WTC11 (cell line): Measurements from ENCODE around the gene DNAJC15. TPM values are rescaled to one million over a fixed set of nuclear protein-coding genes. Genes with fewer than 3 reads are reported as not detected.

Experiments used
- ATAC-seq: fragments of 200-7000 bp; cut with Tn5 transposase; 2 replicates; pipeline ENCODE4 v1.10.0; 2021; ENCODE audit warnings: mild to moderate bottlenecking, moderate library complexity
- CTCF ChIA-PET: fragments of 300-600 bp; sonication (Branson Sonifier 250); formaldehyde crosslinking; loops from one replicate; lab custom pipeline; 2021; ENCODE audit warnings: antibody characterized with exemption; lab: Charles Lee
- POLR2A ChIA-PET: fragments of 350-600 bp; sonication (Branson Sonifier 250); formaldehyde crosslinking; loops from one replicate; lab custom pipeline; 2021; ENCODE audit warnings: antibody characterized with exemption; lab: Charles Lee
- DNase-seq: peaks from one replicate; pipeline ENCODE4 v3.0.0; 2021; ENCODE audit warnings: low spot score
- H3K27ac Mint-ChIP-seq: 2 replicates; pipeline ENCODE4 v1.8.0; 2021; ENCODE audit warnings: mixed read lengths
- H3K27me3 Mint-ChIP-seq: 2 replicates; pipeline ENCODE4 v1.8.0; 2021; ENCODE audit warnings: low read depth, mild to moderate bottlenecking, moderate library complexity, mixed read lengths
- H3K36me3 Mint-ChIP-seq: 2 replicates; pipeline ENCODE4 v1.8.0; 2021; ENCODE audit warnings: mixed read lengths
- H3K4me1 Mint-ChIP-seq: 2 replicates; pipeline ENCODE4 v1.8.0; 2022; ENCODE audit warnings: mixed read lengths
- H3K4me3 Mint-ChIP-seq: 2 replicates; pipeline ENCODE4 v1.8.0; 2021; ENCODE audit warnings: mild to moderate bottlenecking, moderate library complexity, mixed read lengths
- H3K9me3 Mint-ChIP-seq: 2 replicates; pipeline ENCODE4 v1.8.0; 2021; ENCODE audit warnings: mixed read lengths
- ATF3 ChIP-seq: sonication (generic); formaldehyde crosslinking; conservative IDR thresholded peaks from 2 replicates; pipeline ENCODE4 v1.8.1; 2022; ENCODE audit warnings: mild to moderate bottlenecking, missing genetic modification reagents
- ATF6 ChIP-seq: sonication (generic); formaldehyde crosslinking; IDR thresholded peaks from 2 replicates; pipeline ENCODE4 v1.8.1; 2023; ENCODE audit warnings: mild to moderate bottlenecking, missing genetic modification reagents
- CREM ChIP-seq: sonication (generic); formaldehyde crosslinking; IDR thresholded peaks from 2 replicates; pipeline ENCODE4 v1.8.1; 2022; ENCODE audit warnings: mild to moderate bottlenecking, missing genetic modification reagents, moderate library complexity
- E2F1 ChIP-seq: sonication (generic); formaldehyde crosslinking; IDR thresholded peaks from 2 replicates; pipeline ENCODE4 v1.8.0; 2022; ENCODE audit warnings: mild to moderate bottlenecking, missing genetic modification reagents
- ELF4 ChIP-seq: sonication (generic); formaldehyde crosslinking; IDR thresholded peaks from 2 replicates; pipeline ENCODE4 v1.8.1; 2022; ENCODE audit warnings: low read depth, mild to moderate bottlenecking, moderate library complexity, missing genetic modification reagents
- ETV6 ChIP-seq: sonication (generic); formaldehyde crosslinking; IDR thresholded peaks from 2 replicates; pipeline ENCODE4 v1.8.1; 2022; ENCODE audit warnings: mild to moderate bottlenecking, missing genetic modification reagents
- FOXJ3 ChIP-seq: sonication (generic); formaldehyde crosslinking; IDR thresholded peaks from 2 replicates; pipeline ENCODE4 v1.9.0; 2021; ENCODE audit warnings: missing genetic modification reagents, mild to moderate bottlenecking, borderline replicate concordance
- FOXP1 ChIP-seq: sonication (generic); formaldehyde crosslinking; IDR thresholded peaks from 2 replicates; pipeline ENCODE4 v1.8.0; 2022; ENCODE audit warnings: missing genetic modification reagents, mild to moderate bottlenecking, moderate library complexity, borderline replicate concordance
- GABPB1 ChIP-seq: sonication (generic); formaldehyde crosslinking; IDR thresholded peaks from 2 replicates; pipeline ENCODE4 v1.8.1; 2023; ENCODE audit warnings: mild to moderate bottlenecking, missing genetic modification reagents
- HMGXB4 ChIP-seq: sonication (generic); formaldehyde crosslinking; IDR thresholded peaks from 2 replicates; pipeline ENCODE4 v1.8.1; 2023; ENCODE audit warnings: mild to moderate bottlenecking, moderate library complexity, missing genetic modification reagents
- MAX ChIP-seq: sonication (generic); formaldehyde crosslinking; IDR thresholded peaks from 2 replicates; pipeline ENCODE4 v1.8.0; 2022; ENCODE audit warnings: mild to moderate bottlenecking, missing genetic modification reagents
- MYBL2 ChIP-seq: sonication (generic); formaldehyde crosslinking; IDR thresholded peaks from 2 replicates; pipeline ENCODE4 v1.8.1; 2023; ENCODE audit warnings: mild to moderate bottlenecking, moderate library complexity, missing genetic modification reagents
- NFYB ChIP-seq: sonication (generic); formaldehyde crosslinking; conservative IDR thresholded peaks from 2 replicates; pipeline ENCODE4 v1.8.0; 2022; ENCODE audit warnings: low read depth, missing genetic modification reagents
- NR1H2 ChIP-seq: sonication (generic); formaldehyde crosslinking; IDR thresholded peaks from 2 replicates; pipeline ENCODE4 v1.9.0; 2021; ENCODE audit warnings: mild to moderate bottlenecking, moderate library complexity, missing genetic modification reagents
- OVOL2 ChIP-seq: fragments of 250-450 bp; sonication (Bioruptor Pico); IDR thresholded peaks from 2 replicates; pipeline ENCODE4 v1.9.0; 2021; ENCODE audit warnings: mild to moderate bottlenecking, borderline replicate concordance
- PRRX2 ChIP-seq: fragments of 250-450 bp; sonication (Bioruptor Pico); IDR thresholded peaks from 2 replicates; pipeline ENCODE4 v1.8.0; 2021; ENCODE audit warnings: mild to moderate bottlenecking
- SMAD3 ChIP-seq: sonication (generic); formaldehyde crosslinking; IDR thresholded peaks from 2 replicates; pipeline ENCODE4 v1.8.0; 2022; ENCODE audit warnings: missing genetic modification reagents, mild to moderate bottlenecking, borderline replicate concordance
- TCF7 ChIP-seq: sonication (generic); formaldehyde crosslinking; IDR thresholded peaks from 2 replicates; pipeline ENCODE4 v1.8.0; 2022; ENCODE audit warnings: mild to moderate bottlenecking, low read depth, missing genetic modification reagents, moderate library complexity
- TEAD1 ChIP-seq: sonication (generic); formaldehyde crosslinking; IDR thresholded peaks from 2 replicates; pipeline ENCODE4 v1.8.0; 2022; ENCODE audit warnings: mild to moderate bottlenecking, missing genetic modification reagents
- ZNF219 ChIP-seq: sonication (generic); formaldehyde crosslinking; IDR thresholded peaks from 2 replicates; pipeline ENCODE4 v1.8.0; 2023; ENCODE audit warnings: missing genetic modification reagents, mild to moderate bottlenecking, borderline replicate concordance
- total RNA-seq: library from RNA; stranded (reverse); gene quantifications from 3 replicates; pipeline ENCODE4 v1.2.3, GENCODE V29; 2021

Gene DNAJC15
- total RNA-seq, 1 experiment from 2014 or later = 12.2 TPM

- POLR2A ChIA-PET = interaction anchor here (1.1 kb wide), 1 partner anchor 257 kb away, joined by 3 read pairs; no protein-coding TSS in a partner anchor
- DNase-seq = peak; percentile 41
- H3K36me3 Mint-ChIP-seq = no peaks in the 10 kb centered on the region
- no peaks in the 10 kb centered on the region for H3K27me3 Mint-ChIP-seq
- 0 out of 2 replicates have a peak, but pooled peaks have one; percentile 18 for TF ChIP-seq ETV6 (CRISPR knock-in tag)
- no peak for TF ChIP-seq TEAD1 (CRISPR knock-in tag)
- no peak overlapping the region for H3K27ac Mint-ChIP-seq
- no peaks in the 10 kb centered on the region for H3K9me3 Mint-ChIP-seq
- ATAC-seq = peak; percentile 92
- no peak overlapping the region for H3K4me3 Mint-ChIP-seq
- peaks cover 60% of the 10 kb centered on the region for H3K4me1 Mint-ChIP-seq
- CTCF ChIA-PET = interaction anchor here (1.0 to 2.4 kb wide), 9 partner anchors 10 to 747 kb away, joined by 3 to 15 read pairs (median 5); partner anchors contain the start of genes CCDC122 and LACC1
Observed at GRCh38 chr13:43132257-43132656, 108.9 kb downstream of the DNAJC15 start.

GRCh38 chr13:43132911-43133310 is 109.5 kb downstream of the DNAJC15 start:
- Mint-ChIP-seq H3K27ac (peak overlapping the region; percentile 37; the same call in 1 of the 2 replicates), H3K4me3 (no peak overlapping the region), H3K9me3 (no peaks in the 10 kb centered on the region), H3K36me3 (no peaks in the 10 kb centered on the region), H3K27me3 (no peaks in the 10 kb centered on the region), H3K4me1 (peaks cover 60% of the 10 kb centered on the region)
- ChIA-PET POLR2A (interaction anchor here (1.1 kb wide), 1 partner anchor 258 kb away, joined by 3 read pairs; no protein-coding TSS in a partner anchor), CTCF (interaction anchor here (1.0 to 2.4 kb wide), 9 partner anchors 9 to 746 kb away, joined by 3 to 15 read pairs (median 5); partner anchors contain the start of genes CCDC122 and LACC1)
- DNase-seq (no peak), ATAC-seq (peak; percentile 3; the same call in 1 of the 2 replicates)
- TF ChIP-seq MYBL2 (CRISPR knock-in tag) (no peak), TCF7 (no peak), NFYB (CRISPR knock-in tag) (no peak), ATF3 (CRISPR knock-in tag) (no peak), FOXJ3 (CRISPR knock-in tag) (no peak), GABPB1 (no peak), ATF6 (CRISPR knock-in tag) (no peak), E2F1 (no peak), SMAD3 (CRISPR knock-in tag) (no peak), FOXP1 (CRISPR knock-in tag) (no peak), OVOL2 (CRISPR knock-in tag) (no peak), ELF4 (CRISPR knock-in tag) (no peak), PRRX2 (CRISPR knock-in tag) (no peak), NR1H2 (CRISPR knock-in tag) (no peak), HMGXB4 (CRISPR knock-in tag) (no peak)

- Mint-ChIP-seq H3K4me3 (no peak overlapping the region), H3K4me1 (peaks cover 54% of the 10 kb centered on the region), H3K36me3 (no peaks in the 10 kb centered on the region), H3K27me3 (no peaks in the 10 kb centered on the region), H3K9me3 (peaks cover 5% of the 10 kb centered on the region), H3K27ac (no peak overlapping the region)
- ATAC-seq (peak; percentile 51), DNase-seq (peak; percentile 26)
- TF ChIP-seq MAX (peak; percentile 58; the same call in 1 of the 2 replicates), CREM (CRISPR knock-in tag) (no peak), ZNF219 (no peak), PRRX2 (CRISPR knock-in tag) (0 out of 2 replicates have a peak, but pooled peaks have one; percentile 32)
- POLR2A ChIA-PET = no interaction called here
- CTCF ChIA-PET = interaction anchor here (0.6 to 2.4 kb wide), 2 partner anchors 8 to 197 kb away, joined by 3 to 15 read pairs; no protein-coding TSS in a partner anchor
Observed at GRCh38 chr13:43133792-43134191, 110.4 kb downstream of the DNAJC15 start.
